Ishikawa (cell line): ENCODE data around the gene DEDD2.

ENCODE experiments used
- CEBPB ChIP-seq: IDR thresholded peaks from 2 replicates; pipeline ENCODE4 v1.6.1; 2012
- CREB1 ChIP-seq: IDR thresholded peaks from 2 replicates; pipeline ENCODE4 v1.6.1; 2012; ENCODE audit warnings: low read depth
- EGR1 ChIP-seq: IDR thresholded peaks from 2 replicates; pipeline ENCODE4 v1.6.1; 2012
- EP300 ChIP-seq: IDR thresholded peaks from 2 replicates; pipeline ENCODE4 v1.6.1; 2012; ENCODE audit warnings: borderline replicate concordance
- FOXM1 ChIP-seq: IDR thresholded peaks from 2 replicates; pipeline ENCODE4 v1.6.1; 2012; ENCODE audit warnings: low read depth, borderline replicate concordance
- NFIC ChIP-seq: IDR thresholded peaks from 2 replicates; pipeline ENCODE4 v1.6.1; 2012
- RAD21 ChIP-seq: IDR thresholded peaks from 2 replicates; pipeline ENCODE4 v1.6.1; 2012; ENCODE audit warnings: low read depth
- REST ChIP-seq: IDR thresholded peaks from 2 replicates; pipeline ENCODE4 v1.6.1; 2012; ENCODE audit warnings: low read depth, mild to moderate bottlenecking
- TAF1 ChIP-seq: IDR thresholded peaks from 2 replicates; pipeline ENCODE4 v1.6.1; 2012; ENCODE audit warnings: low read depth, mild to moderate bottlenecking
- TCF12 ChIP-seq: IDR thresholded peaks from 2 replicates; pipeline ENCODE4 v1.6.1; 2012; ENCODE audit warnings: low read depth
- TEAD4 ChIP-seq: IDR thresholded peaks from 2 replicates; pipeline ENCODE4 v1.6.1; 2012
- USF1 ChIP-seq: IDR thresholded peaks from 2 replicates; pipeline ENCODE4 v1.6.1; 2012
- YY1 ChIP-seq: IDR thresholded peaks from 2 replicates; pipeline ENCODE4 v1.6.1; 2012; ENCODE audit warnings: low read depth
- ZBTB7A ChIP-seq: IDR thresholded peaks from 2 replicates; pipeline ENCODE4 v1.6.1; 2012; ENCODE audit warnings: low read depth
- TF ChIP-seq, protein P1 (sequence below): IDR thresholded peaks from 2 replicates; pipeline ENCODE4 v1.6.1; 2012

DEDD2 gene

GRCh38 chr19:42234364-42234763 lies 16.9 kb upstream of the DEDD2 start:
- TF ChIP-seq USF1 (no peak), RAD21 (no peak), FOXM1 (no peak), TCF12 (no peak), TAF1 (no peak), YY1 (no peak), EP300 (no peak)
- TF ChIP-seq, protein P1, sequence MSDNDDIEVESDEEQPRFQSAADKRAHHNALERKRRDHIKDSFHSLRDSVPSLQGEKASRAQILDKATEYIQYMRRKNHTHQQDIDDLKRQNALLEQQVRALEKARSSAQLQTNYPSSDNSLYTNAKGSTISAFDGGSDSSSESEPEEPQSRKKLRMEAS = no peak

DNA sequence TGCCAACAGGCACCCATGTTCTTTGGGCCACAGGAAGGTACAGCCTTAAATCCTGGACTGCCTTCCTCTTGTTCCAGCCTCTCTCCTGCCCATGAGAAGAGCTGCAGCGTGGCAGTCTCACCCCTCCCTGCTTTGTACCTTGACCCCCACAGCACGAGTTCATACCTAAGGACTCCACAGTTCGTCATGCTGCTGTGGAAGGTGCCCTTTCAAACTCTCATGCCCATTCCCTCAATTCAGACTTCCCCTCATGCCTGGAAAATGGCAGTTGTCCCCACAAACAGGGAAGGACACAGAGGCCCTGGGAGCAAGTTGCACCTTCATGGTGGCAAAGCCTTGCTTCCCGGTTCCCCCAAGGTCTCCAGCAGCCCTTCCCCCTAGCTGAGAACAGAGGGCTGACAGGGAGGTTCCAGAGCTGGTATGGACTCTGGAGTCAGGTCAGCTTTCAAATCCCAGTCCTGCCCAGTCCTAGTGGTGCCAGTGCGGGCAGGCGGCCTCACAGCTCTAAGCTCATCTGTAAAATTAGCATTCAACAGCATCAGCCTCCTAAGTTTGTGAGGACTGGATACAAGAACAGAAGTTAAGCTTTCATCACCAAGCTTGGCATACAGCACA lies 16.3 kb upstream of the DEDD2 start:
- no peak for TF ChIP-seq EGR1
- TF ChIP-seq USF1 = no peak
- no peak for TF ChIP-seq TCF12
- TF ChIP-seq ZBTB7A = no peak
- no peak for TF ChIP-seq FOXM1
- TF ChIP-seq CREB1 = no peak
- no peak for TF ChIP-seq NFIC
- TF ChIP-seq TAF1 = no peak

GRCh38 chr19:42233106-42233505 lies 15.6 kb upstream of the DEDD2 start:
- no peak for TF ChIP-seq REST

- TF ChIP-seq CEBPB = no peak
- TF ChIP-seq FOXM1 = no peak
- no peak for TF ChIP-seq RAD21
- no peak for TF ChIP-seq TEAD4
- no peak for TF ChIP-seq CREB1
- no peak for TF ChIP-seq EGR1
- no peak for TF ChIP-seq NFIC
- no peak for TF ChIP-seq YY1
Observed at GRCh38 chr19:42232435-42232834, 15.0 kb upstream of the DEDD2 start.

- TF ChIP-seq CEBPB (no peak), USF1 (no peak), FOXM1 (no peak), TAF1 (no peak), RAD21 (no peak)
Observed at GRCh38 chr19:42230571-42230970, 13.1 kb upstream of the DEDD2 start.

DNA sequence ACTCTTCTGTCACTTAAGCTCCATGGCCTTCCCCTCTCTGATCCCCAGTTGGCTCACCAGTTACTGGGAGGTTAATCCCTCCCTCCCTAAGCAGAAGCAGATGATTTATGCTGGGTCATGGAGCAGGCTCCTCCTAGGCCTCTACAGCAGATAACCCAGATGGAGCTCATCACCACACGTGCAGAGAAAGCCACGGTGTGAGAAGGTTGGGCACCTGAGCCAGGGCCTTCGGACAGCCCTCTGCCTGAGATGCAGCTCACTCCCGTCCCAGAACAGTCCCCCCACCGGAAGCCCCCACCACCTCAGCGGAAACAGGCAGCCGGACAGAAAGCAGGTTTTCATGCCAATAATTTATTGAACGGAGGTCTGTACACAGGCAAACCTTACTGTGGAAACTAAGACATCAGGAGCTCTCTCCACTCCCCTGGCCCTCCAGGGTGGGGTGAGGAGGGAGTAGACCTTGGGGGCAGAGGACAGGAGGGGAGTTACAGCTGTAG lies 12.4 kb upstream of the DEDD2 start:
- TF ChIP-seq REST = no peak
- no peak for TF ChIP-seq TCF12
- TF ChIP-seq, protein P1 = no peak
- no peak for TF ChIP-seq USF1
- no peak for TF ChIP-seq EP300
- no peak for TF ChIP-seq EGR1
- no peak for TF ChIP-seq CREB1
- TF ChIP-seq ZBTB7A = no peak
